ENCODE results near the gene DET1. TPM values are rescaled to one million over a fixed set of nuclear protein-coding genes. Genes with fewer than 3 reads are reported as not detected.
"Not testable (repeated sequence)": the region's sequence is repeated elsewhere in the genome, so short reads cannot be mapped to it uniquely, and the experiment has no call there.

The DET1 gene
- total and polyA plus RNA-seq, 2 of the 13 experiments (the other 11 are each of a cell fraction or from before 2014, with no cell fraction given), result 2.2 to 4.2 TPM

DNA sequence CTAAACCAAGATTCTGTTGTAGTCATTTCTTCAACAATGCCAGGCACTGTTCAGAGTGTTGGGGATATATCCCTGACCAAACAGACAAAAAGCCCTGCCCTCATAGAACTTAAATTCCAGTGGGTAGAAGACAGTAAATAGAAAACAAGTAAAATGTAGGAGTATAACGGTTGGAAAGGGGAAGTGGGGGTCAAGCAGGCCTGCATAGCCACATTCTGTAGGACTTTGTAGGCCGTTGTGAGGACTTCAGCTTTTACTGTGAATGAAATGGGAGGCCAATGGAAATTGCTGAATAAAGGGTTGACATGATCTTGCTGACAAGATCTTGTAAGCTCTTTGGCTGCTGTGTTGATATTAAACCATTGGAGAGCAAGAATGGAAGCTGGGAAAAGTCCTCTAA, 77.2 kb downstream of the DET1 start (continued):
- TF ChIP-seq, protein P1, sequence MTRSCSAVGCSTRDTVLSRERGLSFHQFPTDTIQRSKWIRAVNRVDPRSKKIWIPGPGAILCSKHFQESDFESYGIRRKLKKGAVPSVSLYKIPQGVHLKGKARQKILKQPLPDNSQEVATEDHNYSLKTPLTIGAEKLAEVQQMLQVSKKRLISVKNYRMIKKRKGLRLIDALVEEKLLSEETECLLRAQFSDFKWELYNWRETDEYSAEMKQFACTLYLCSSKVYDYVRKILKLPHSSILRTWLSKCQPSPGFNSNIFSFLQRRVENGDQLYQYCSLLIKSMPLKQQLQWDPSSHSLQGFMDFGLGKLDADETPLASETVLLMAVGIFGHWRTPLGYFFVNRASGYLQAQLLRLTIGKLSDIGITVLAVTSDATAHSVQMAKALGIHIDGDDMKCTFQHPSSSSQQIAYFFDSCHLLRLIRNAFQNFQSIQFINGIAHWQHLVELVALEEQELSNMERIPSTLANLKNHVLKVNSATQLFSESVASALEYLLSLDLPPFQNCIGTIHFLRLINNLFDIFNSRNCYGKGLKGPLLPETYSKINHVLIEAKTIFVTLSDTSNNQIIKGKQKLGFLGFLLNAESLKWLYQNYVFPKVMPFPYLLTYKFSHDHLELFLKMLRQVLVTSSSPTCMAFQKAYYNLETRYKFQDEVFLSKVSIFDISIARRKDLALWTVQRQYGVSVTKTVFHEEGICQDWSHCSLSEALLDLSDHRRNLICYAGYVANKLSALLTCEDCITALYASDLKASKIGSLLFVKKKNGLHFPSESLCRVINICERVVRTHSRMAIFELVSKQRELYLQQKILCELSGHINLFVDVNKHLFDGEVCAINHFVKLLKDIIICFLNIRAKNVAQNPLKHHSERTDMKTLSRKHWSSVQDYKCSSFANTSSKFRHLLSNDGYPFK (CRISPR knock-in tag; IDR thresholded peaks at IDR 0.05; ENCODE audit: borderline replicate concordance), result no peak
- no peak for TF ChIP-seq TCF7L2 (IDR thresholded peaks at IDR 0.05; ENCODE audit: low read depth, low read length)
- no peak for TF ChIP-seq KDM5A (IDR thresholded peaks at IDR 0.05; ENCODE audit: borderline replicate concordance, low read length)

DNA sequence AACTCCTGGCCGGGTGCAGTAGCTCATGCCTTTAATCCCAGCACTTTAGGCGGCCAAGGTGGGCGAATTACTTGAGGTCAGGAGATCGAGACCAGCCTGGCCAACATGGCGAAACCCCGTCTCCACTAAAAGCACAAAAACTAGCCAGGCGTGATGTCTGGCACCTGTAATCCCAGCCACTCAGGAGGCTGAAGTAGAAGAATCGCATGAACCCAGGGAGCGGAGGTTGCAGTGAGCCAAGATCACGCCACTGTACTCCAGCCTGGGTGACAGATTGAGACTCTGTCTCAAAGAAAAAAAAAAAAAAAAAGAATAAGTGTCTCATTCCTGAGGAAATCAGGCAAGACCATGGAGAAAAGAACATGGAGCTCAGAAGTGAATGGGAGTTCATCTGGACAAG, 77.8 kb downstream of the DET1 start:
- in situ Hi-C loops (cut with HindIII; ENCODE audit: extremely low pct_ligation_motif_present, low pct_unique_long_range_greater_than_20kb), result loop anchor here (5.0 kb wide), 1 partner anchor 149 kb away; no protein-coding TSS in a partner anchor
- CTCF ChIA-PET (ENCODE audit: low intra/inter-chr PET ratio, low total read pairs), result not testable (repeated sequence)

More for the DNA sequence above, 77.8 kb downstream of the DET1 start:
- H3K79me2 ChIP-seq (ENCODE audit: insufficient read depth, low read length), result peaks cover 48% of the 10 kb centered on the region
- H3K4me3 ChIP-seq (replicated peaks in 1 of 3; ENCODE audit: insufficient read depth in 1 of 3, low read depth in 2 of 3, low read length in 3 of 3), result peak overlapping the region; percentile 86 to 98 (median 91); a peak in 3 of 6 replicates
- intact Hi-C loops (cut with micrococcal nuclease; ENCODE audit: unreplicated experiment); BruUV-seq (replicated peaks); H3K27ac ChIP-seq (ENCODE audit: extremely low read length, insufficient read depth, low read length); ATAC-seq; H2AFZ ChIP-seq (ENCODE audit: low read length); H4K20me1 ChIP-seq (ENCODE audit: insufficient read depth, low read length); POLR2A ChIA-PET; DNase-seq (ENCODE audit: low spot score); H3K9me3 ChIP-seq (ENCODE audit: low read length); H3K27me3 ChIP-seq (ENCODE audit: control insufficient read depth in 1 of 2, insufficient read depth in 2 of 2, low read length in 2 of 2); H3K9ac ChIP-seq (ENCODE audit: insufficient read depth, low read depth, low read length); FAIRE-seq: not testable (repeated sequence)
- H3K4me1 ChIP-seq (ENCODE audit: insufficient read depth, low read length), result peaks cover 46% of the 10 kb centered on the region
- H3K36me3 ChIP-seq (replicated peaks in 1 of 2; ENCODE audit: control insufficient read depth in 1 of 2, insufficient read depth in 2 of 2, low read length in 2 of 2), result peaks cover 4 to 22% of the 10 kb centered on the region in 2 experiments
- 93% methylated on average over 10 of the region's 10 CpGs for WGBS (ENCODE audit: low lambda C conversion rate)
- peak overlapping the region; percentile 88 for H3K4me2 ChIP-seq (ENCODE audit: low read depth, low read length)
